ENCODE results near the gene SBK1.

GRCh38 chr16:28259781-28260150 is 32.6 kb upstream of the SBK1 start:
- TF ChIP-seq, protein P1, sequence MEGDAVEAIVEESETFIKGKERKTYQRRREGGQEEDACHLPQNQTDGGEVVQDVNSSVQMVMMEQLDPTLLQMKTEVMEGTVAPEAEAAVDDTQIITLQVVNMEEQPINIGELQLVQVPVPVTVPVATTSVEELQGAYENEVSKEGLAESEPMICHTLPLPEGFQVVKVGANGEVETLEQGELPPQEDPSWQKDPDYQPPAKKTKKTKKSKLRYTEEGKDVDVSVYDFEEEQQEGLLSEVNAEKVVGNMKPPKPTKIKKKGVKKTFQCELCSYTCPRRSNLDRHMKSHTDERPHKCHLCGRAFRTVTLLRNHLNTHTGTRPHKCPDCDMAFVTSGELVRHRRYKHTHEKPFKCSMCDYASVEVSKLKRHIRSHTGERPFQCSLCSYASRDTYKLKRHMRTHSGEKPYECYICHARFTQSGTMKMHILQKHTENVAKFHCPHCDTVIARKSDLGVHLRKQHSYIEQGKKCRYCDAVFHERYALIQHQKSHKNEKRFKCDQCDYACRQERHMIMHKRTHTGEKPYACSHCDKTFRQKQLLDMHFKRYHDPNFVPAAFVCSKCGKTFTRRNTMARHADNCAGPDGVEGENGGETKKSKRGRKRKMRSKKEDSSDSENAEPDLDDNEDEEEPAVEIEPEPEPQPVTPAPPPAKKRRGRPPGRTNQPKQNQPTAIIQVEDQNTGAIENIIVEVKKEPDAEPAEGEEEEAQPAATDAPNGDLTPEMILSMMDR (IDR thresholded peaks at IDR 0.05; ENCODE audit: low read length) = no peak
- TF ChIP-seq EZH2 (IDR thresholded peaks at IDR 0.05; ENCODE audit: borderline replicate concordance, low read length) = no peak
